Neural crest cell (in vitro differentiated cells): ENCODE data around the gene CIDEA. TPM values are rescaled to one million over a fixed set of nuclear protein-coding genes. Genes with fewer than 3 reads are reported as not detected.

ENCODE experiments used
- DNase-seq: peaks from one replicate; pipeline ENCODE4 v3.0.0; 2021; ENCODE audit warnings: low read depth, mixed read lengths, low spot score
- H3K27ac Mint-ChIP-seq: one replicate; pipeline ENCODE4 v1.8.0; 2021; ENCODE audit warnings: mild to moderate bottlenecking, mixed read lengths; ENCODE audit not compliant: unreplicated experiment
- H3K27me3 Mint-ChIP-seq: 2 replicates; pipeline ENCODE4 v1.8.0; 2021; ENCODE audit warnings: low read depth, mild to moderate bottlenecking, mixed read lengths
- H3K36me3 Mint-ChIP-seq: 2 replicates; pipeline ENCODE4 v1.8.0; 2021; ENCODE audit warnings: low read depth, mild to moderate bottlenecking, mixed read lengths
- H3K4me1 Mint-ChIP-seq: 2 replicates; pipeline ENCODE4 v1.8.0; 2021; ENCODE audit warnings: mixed read lengths
- H3K4me3 Mint-ChIP-seq: one replicate; pipeline ENCODE4 v1.8.0; 2021; ENCODE audit warnings: mild to moderate bottlenecking, mixed read lengths
- H3K9me3 Mint-ChIP-seq: 2 replicates; pipeline ENCODE4 v1.8.0; 2021; ENCODE audit warnings: mixed read lengths
- CTCF ChIP-seq: fragments of 200-600 bp; sonication (generic); conservative IDR thresholded peaks from 2 replicates; pipeline ENCODE4 v1.5.0; 2021; ENCODE audit warnings: antibody characterized with exemption, mild to moderate bottlenecking
- total RNA-seq: library from RNA; stranded (reverse); gene quantifications from 2 replicates; pipeline ENCODE4 v1.2.1, GENCODE V29; 2021

The CIDEA gene
- total RNA-seq, 1 donor from 2014 or later, result not detected

- Mint-ChIP-seq H3K4me3 (no peak overlapping the region), H3K36me3 (peaks cover 32% of the 10 kb centered on the region), H3K27ac (peak overlapping the region; percentile 88), H3K9me3 (peaks cover 7% of the 10 kb centered on the region), H3K27me3 (no peaks in the 10 kb centered on the region), H3K4me1 (peaks cover 17% of the 10 kb centered on the region)
- TF ChIP-seq CTCF, result no peak
- no peak for DNase-seq
Observed at GRCh38 chr18:12315490-12315889, 61.3 kb downstream of the CIDEA start.

DNA sequence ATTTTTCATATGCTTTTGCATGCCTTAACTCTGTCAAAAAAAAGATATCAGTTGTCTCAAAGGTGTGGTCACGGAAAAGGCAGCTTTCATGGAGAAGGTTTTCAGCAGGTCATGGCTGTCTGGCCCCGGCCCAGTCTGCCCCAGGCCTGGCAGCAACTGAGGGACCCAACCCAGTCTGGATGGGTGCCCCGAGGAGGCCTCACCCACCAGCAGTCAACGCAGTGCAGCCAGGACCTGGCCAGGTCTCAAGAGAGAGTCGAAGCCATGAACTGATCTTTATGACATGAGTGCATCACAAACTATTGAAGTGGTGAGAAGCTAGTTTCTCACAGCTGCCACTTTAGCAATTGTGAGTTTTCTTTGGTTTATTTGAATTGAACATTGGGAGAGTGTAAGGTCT is 61.8 kb downstream of the CIDEA start:
- Mint-ChIP-seq H3K4me3 (no peak overlapping the region), H3K27ac (no peak overlapping the region), H3K9me3 (peaks cover 4% of the 10 kb centered on the region), H3K27me3 (no peaks in the 10 kb centered on the region), H3K36me3 (peaks cover 30% of the 10 kb centered on the region), H3K4me1 (peaks cover 19% of the 10 kb centered on the region)
- TF ChIP-seq CTCF, result no peak
- DNase-seq, result no peak

DNA sequence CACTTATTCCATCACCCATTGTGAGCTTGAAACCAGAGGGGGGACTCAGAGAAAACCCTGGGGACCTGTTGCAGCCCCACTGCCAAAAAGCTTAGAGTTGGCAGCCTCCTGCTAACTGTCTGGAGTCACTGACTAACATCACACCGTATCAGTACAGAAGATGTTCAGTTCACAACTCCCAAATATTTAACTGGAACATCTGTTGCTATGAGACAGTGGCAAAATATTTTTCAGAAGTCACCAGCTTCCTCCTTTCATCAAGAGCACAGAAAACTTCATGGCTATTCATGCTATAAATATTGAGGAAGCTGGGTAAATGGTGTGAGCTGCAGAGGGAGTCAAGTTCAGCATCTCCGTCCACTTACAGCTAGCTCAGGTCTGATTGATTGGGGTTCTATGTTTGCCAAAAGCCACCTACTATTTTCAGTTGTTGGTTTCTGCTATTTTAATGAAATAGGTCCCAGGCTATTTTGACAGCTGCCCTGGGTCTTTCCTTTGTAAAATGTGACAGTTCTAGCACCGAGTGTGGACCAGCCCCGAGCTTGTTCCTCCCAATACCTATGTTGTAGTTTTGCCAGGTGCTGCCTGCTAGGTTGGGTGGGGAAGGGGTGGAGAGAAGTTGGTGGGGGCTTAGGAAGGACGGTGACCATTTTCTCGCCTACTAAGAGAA is 63.6 kb downstream of the CIDEA start:
- Mint-ChIP-seq H3K9me3 (no peaks in the 10 kb centered on the region), H3K36me3 (peaks cover 23% of the 10 kb centered on the region), H3K4me3 (no peak overlapping the region), H3K27ac (peak overlapping the region; percentile 5), H3K4me1 (peaks cover 25% of the 10 kb centered on the region), H3K27me3 (no peaks in the 10 kb centered on the region)
- TF ChIP-seq CTCF, result no peak
- no peak for DNase-seq

GRCh38 chr18:12318334-12318697 is 64.2 kb downstream of the CIDEA start:
- H3K36me3 Mint-ChIP-seq, result peaks cover 19% of the 10 kb centered on the region
- DNase-seq, result no peak
- no peak for TF ChIP-seq CTCF
- H3K4me1 Mint-ChIP-seq, result peaks cover 25% of the 10 kb centered on the region
- H3K4me3 Mint-ChIP-seq, result no peak overlapping the region
- no peaks in the 10 kb centered on the region for H3K9me3 Mint-ChIP-seq
- H3K27ac Mint-ChIP-seq, result peak overlapping the region; percentile 5
- no peaks in the 10 kb centered on the region for H3K27me3 Mint-ChIP-seq

DNA sequence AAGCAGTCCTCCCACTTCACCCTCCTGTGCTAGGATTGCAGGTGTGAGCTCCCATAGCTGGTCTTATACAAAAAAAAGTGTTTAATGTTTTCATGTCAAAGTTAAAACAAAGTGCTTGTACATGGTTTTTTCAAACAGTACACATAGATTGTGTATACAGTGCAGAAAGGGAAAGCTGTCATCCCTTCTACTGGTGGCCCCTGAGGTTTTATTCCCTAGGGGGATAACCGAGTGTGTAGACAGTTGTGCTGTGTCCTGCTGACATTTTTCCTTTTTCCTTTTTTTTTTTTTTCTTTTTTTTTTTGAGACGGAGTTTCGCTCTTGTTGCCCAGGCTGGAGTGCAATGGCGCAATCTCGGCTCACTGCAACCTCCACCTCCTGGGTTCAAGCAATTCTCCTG is 64.7 kb downstream of the CIDEA start:
- no peak overlapping the region for H3K4me3 Mint-ChIP-seq
- H3K9me3 Mint-ChIP-seq, result no peaks in the 10 kb centered on the region
- no peak for TF ChIP-seq CTCF
- no peak overlapping the region for H3K27ac Mint-ChIP-seq
- no peak for DNase-seq
- peaks cover 14% of the 10 kb centered on the region for H3K36me3 Mint-ChIP-seq
- H3K27me3 Mint-ChIP-seq, result no peaks in the 10 kb centered on the region
- peaks cover 21% of the 10 kb centered on the region for H3K4me1 Mint-ChIP-seq

DNA sequence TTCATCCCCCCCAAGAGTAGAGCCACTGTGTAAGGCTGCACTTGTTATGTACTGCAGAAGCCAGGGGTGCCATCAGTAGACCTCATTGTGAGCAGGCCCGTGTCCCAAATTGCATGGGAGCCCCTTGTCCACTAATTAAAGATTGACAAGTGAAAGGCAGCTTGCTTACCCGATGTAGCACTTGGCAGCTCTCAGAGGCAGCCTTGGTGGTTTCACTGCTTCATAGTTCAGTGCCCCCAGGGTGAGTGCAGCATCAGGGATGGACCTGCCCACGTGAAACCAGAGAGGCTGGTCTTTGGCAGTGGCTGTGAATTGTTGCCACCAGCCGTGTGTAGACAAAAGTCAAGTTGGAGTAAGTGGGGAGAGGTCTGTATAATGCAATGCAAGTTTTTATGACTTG is 67.2 kb downstream of the CIDEA start:
- Mint-ChIP-seq H3K4me3 (no peak overlapping the region), H3K36me3 (peaks cover 28% of the 10 kb centered on the region), H3K27ac (no peak overlapping the region), H3K4me1 (peaks cover 23% of the 10 kb centered on the region), H3K27me3 (no peaks in the 10 kb centered on the region), H3K9me3 (no peaks in the 10 kb centered on the region)
- TF ChIP-seq CTCF, result no peak
- DNase-seq, result no peak
